Lower leg skin (tissue), 3 donors: Measurements from ENCODE around the gene DECR2.

Experiments used
- CTCF ChIP-seq, 3 donors: fragments of 450-650 bp; IDR thresholded peaks; one replicate each; pipeline ENCODE4 v1.5.1; 2016; ENCODE audit warnings: antibody characterized with exemption in 3 of 3, mild to moderate bottlenecking in 3 of 3, moderate library complexity in 2 of 3
- POLR2A ChIP-seq, 2 donors: fragments of 450-650 bp; IDR thresholded peaks; one replicate each; pipeline ENCODE4 v1.6.1; 2016 to 2017; ENCODE audit warnings: antibody characterized with exemption in 2 of 2, mild to moderate bottlenecking in 1 of 2, moderate library complexity in 1 of 2

- TF ChIP-seq CTCF (IDR thresholded peaks at IDR 0.05) (no peak), POLR2A (IDR thresholded peaks at IDR 0.05) (no peak)
Measured at GRCh38 chr16:369866-370436, 31.7 kb upstream of the DECR2 start.
